Measurements from ENCODE around the gene IL1RAPL1. TPM values are rescaled to one million over a fixed set of nuclear protein-coding genes. Genes with fewer than 3 reads are reported as not detected.

Gene IL1RAPL1
- polyA plus RNA-seq, 1 donor from 2014 or later = not detected

DNA sequence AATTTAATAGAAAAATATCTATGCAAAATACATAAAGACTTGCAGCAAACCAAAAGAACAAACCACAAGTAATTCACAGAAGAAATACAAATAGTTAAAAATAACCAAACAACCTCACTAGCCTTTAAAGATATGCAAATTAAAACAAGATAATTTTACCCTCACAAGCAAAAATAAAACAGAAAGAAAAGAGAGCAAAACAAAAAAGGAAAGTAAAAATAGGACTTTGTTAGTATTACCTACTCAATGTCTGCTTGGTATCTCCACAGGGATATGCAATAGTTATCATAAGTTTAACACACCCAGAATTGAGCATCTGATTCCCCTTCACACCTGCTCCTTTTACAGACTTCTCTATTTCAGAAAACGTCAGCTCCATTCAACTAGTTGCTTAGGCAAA lies 890.6 kb downstream of the IL1RAPL1 start:
- Histone ChIP-seq H3K9me3 (ENCODE audit: low read length) (no peaks in the 10 kb centered on the region), H3K27ac (ENCODE audit: low read length) (no peak overlapping the region), H3K36me3 (ENCODE audit: insufficient read depth, low read length) (no peaks in the 10 kb centered on the region), H2AFZ (ENCODE audit: low read depth, low read length) (no peak overlapping the region), H4K20me1 (ENCODE audit: insufficient read depth) (no peaks in the 10 kb centered on the region), H3K79me2 (replicated peaks; ENCODE audit: insufficient read depth, low read length) (no peaks in the 10 kb centered on the region), H3K9me2 (ENCODE audit: insufficient read depth, low read length) (no peaks in the 10 kb centered on the region), H3F3A (ENCODE audit: insufficient read depth, low read length, poor library complexity, severe bottlenecking) (no peaks in the 10 kb centered on the region), H3K4me2 (ENCODE audit: low read length) (no peak overlapping the region), H3K27me3 (ENCODE audit: insufficient read depth, low read depth, low read length) (no peaks in the 10 kb centered on the region), H3K4me3 (ENCODE audit: low read length) (no peak overlapping the region), H3K9ac (ENCODE audit: low read length) (no peak overlapping the region)
- TF ChIP-seq MXI1 (conservative IDR thresholded peaks at IDR 0.05; ENCODE audit: poor library complexity, severe bottlenecking) (no peak), POLR2AphosphoS5 (IDR thresholded peaks at IDR 0.05) (no peak), RAD21 (conservative IDR thresholded peaks at IDR 0.05) (no peak), EZH2 (IDR thresholded peaks at IDR 0.05; ENCODE audit: borderline replicate concordance, insufficient read depth, low read length, poor library complexity, severe bottlenecking) (no peak), SMC3 (conservative IDR thresholded peaks at IDR 0.05; ENCODE audit: poor library complexity) (no peak), EP300 (conservative IDR thresholded peaks at IDR 0.05; ENCODE audit: poor library complexity, severe bottlenecking) (no peak), TAF1 (IDR thresholded peaks at IDR 0.05; ENCODE audit: low read depth) (no peak)
- TF ChIP-seq, protein P1, sequence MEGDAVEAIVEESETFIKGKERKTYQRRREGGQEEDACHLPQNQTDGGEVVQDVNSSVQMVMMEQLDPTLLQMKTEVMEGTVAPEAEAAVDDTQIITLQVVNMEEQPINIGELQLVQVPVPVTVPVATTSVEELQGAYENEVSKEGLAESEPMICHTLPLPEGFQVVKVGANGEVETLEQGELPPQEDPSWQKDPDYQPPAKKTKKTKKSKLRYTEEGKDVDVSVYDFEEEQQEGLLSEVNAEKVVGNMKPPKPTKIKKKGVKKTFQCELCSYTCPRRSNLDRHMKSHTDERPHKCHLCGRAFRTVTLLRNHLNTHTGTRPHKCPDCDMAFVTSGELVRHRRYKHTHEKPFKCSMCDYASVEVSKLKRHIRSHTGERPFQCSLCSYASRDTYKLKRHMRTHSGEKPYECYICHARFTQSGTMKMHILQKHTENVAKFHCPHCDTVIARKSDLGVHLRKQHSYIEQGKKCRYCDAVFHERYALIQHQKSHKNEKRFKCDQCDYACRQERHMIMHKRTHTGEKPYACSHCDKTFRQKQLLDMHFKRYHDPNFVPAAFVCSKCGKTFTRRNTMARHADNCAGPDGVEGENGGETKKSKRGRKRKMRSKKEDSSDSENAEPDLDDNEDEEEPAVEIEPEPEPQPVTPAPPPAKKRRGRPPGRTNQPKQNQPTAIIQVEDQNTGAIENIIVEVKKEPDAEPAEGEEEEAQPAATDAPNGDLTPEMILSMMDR (IDR thresholded peaks at IDR 0.05; ENCODE audit: poor library complexity, severe bottlenecking) = no peak
- TF ChIP-seq, protein P2, sequence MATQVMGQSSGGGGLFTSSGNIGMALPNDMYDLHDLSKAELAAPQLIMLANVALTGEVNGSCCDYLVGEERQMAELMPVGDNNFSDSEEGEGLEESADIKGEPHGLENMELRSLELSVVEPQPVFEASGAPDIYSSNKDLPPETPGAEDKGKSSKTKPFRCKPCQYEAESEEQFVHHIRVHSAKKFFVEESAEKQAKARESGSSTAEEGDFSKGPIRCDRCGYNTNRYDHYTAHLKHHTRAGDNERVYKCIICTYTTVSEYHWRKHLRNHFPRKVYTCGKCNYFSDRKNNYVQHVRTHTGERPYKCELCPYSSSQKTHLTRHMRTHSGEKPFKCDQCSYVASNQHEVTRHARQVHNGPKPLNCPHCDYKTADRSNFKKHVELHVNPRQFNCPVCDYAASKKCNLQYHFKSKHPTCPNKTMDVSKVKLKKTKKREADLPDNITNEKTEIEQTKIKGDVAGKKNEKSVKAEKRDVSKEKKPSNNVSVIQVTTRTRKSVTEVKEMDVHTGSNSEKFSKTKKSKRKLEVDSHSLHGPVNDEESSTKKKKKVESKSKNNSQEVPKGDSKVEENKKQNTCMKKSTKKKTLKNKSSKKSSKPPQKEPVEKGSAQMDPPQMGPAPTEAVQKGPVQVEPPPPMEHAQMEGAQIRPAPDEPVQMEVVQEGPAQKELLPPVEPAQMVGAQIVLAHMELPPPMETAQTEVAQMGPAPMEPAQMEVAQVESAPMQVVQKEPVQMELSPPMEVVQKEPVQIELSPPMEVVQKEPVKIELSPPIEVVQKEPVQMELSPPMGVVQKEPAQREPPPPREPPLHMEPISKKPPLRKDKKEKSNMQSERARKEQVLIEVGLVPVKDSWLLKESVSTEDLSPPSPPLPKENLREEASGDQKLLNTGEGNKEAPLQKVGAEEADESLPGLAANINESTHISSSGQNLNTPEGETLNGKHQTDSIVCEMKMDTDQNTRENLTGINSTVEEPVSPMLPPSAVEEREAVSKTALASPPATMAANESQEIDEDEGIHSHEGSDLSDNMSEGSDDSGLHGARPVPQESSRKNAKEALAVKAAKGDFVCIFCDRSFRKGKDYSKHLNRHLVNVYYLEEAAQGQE (IDR thresholded peaks at IDR 0.05; ENCODE audit: borderline replicate concordance) = no peak

DNA sequence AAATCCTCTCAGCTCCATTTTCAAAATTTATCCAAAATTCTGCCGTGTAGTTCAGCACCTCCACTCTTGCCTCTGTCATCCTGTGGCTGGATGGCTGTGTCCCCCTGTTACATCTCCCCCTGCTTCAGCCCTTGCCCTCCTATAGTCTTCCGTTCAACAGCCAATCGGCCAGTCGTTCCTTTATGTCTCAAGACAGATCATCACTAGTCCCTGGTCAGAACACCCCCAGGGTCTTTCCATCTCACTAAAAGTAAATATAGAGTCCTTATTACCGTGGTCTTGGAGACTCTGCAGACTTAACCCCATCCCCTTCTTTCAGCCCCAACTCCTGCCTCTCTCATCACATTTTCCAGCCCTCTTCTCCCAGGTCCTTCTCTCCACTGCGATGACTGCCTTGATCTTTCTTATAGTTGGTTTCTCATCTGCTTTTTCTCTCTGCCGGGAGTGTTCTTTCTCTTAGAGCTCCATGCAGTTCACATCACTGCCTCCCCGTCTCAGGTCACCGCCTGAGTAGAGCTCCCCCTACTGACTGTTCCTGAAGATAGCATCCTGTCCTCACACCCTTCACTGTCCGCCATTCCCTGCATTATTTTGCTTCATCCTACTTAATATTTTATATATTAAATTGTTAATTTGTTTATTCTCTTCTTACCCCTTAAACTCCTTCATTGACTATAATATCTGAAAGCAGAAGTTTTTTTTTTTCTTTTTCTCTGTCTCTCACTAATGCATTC lies 891.3 kb downstream of the IL1RAPL1 start:
- Histone ChIP-seq H3K9ac (ENCODE audit: low read length) (no peak overlapping the region), H3K79me2 (replicated peaks; ENCODE audit: insufficient read depth, low read length) (no peaks in the 10 kb centered on the region), H3K4me3 (ENCODE audit: low read length) (no peak overlapping the region), H4K20me1 (ENCODE audit: insufficient read depth) (no peaks in the 10 kb centered on the region), H3K4me2 (ENCODE audit: low read length) (no peak overlapping the region), H2AFZ (ENCODE audit: low read depth, low read length) (no peak overlapping the region), H3K27ac (ENCODE audit: low read length) (no peak overlapping the region), H3K36me3 (ENCODE audit: insufficient read depth, low read length) (no peaks in the 10 kb centered on the region), H3K9me3 (ENCODE audit: low read length) (no peaks in the 10 kb centered on the region), H3K27me3 (ENCODE audit: insufficient read depth, low read depth, low read length) (no peaks in the 10 kb centered on the region), H3F3A (ENCODE audit: insufficient read depth, low read length, poor library complexity, severe bottlenecking) (no peaks in the 10 kb centered on the region), H3K9me2 (ENCODE audit: insufficient read depth, low read length) (no peaks in the 10 kb centered on the region)
- no peak for TF ChIP-seq SMC3 (conservative IDR thresholded peaks at IDR 0.05; ENCODE audit: poor library complexity)
